Endodermal cell (in vitro differentiated cells): ENCODE data around the gene CHERP. TPM values are rescaled to one million over a fixed set of nuclear protein-coding genes. Genes with fewer than 3 reads are reported as not detected.

Source experiments
- DNase-seq: peaks from one replicate; pipeline ENCODE4 v3.0.0-alpha.2; 2017
- H3K27ac ChIP-seq: 2 replicates; pipeline ENCODE4 v1.5.1; 2013; ENCODE audit warnings: mild to moderate bottlenecking, low read depth, low read length, moderate library complexity
- H3K27me3 ChIP-seq: 2 replicates; pipeline ENCODE4 v1.6.1; 2013; ENCODE audit warnings: mild to moderate bottlenecking, low read length, moderate library complexity; ENCODE audit not compliant: insufficient read depth, control insufficient read depth, poor library complexity, severe bottlenecking
- H3K36me3 ChIP-seq: 2 replicates; pipeline ENCODE4 v1.7.0; 2013; ENCODE audit warnings: mild to moderate bottlenecking, low read length, moderate library complexity; ENCODE audit not compliant: control insufficient read depth, insufficient read depth
- H3K4me1 ChIP-seq: one replicate; pipeline ENCODE4 v1.7.0; 2013; ENCODE audit warnings: low read length; ENCODE audit not compliant: control insufficient read depth, insufficient read depth
- H3K4me3 ChIP-seq: 2 replicates; pipeline ENCODE4 v1.5.1; 2013; ENCODE audit warnings: mild to moderate bottlenecking, low read length, moderate library complexity
- H3K9ac ChIP-seq: 2 replicates; pipeline ENCODE4 v1.6.1; 2013; ENCODE audit warnings: mild to moderate bottlenecking, low read length, moderate library complexity; ENCODE audit not compliant: poor library complexity, severe bottlenecking; ENCODE audit errors: extremely low read depth
- H3K9me3 ChIP-seq: 2 replicates; pipeline ENCODE4 v1.6.1; 2013; ENCODE audit warnings: mild to moderate bottlenecking, low read length, moderate library complexity; ENCODE audit not compliant: control insufficient read depth
- H3K27ac Mint-ChIP-seq: 2 replicates; pipeline ENCODE4 v1.8.0; 2020; ENCODE audit warnings: mixed read lengths
- H3K27me3 Mint-ChIP-seq: 2 replicates; pipeline ENCODE4 v1.8.0; 2021; ENCODE audit warnings: mild to moderate bottlenecking, mixed read lengths; ENCODE audit not compliant: insufficient read depth
- H3K36me3 Mint-ChIP-seq: 2 replicates; pipeline ENCODE4 v1.8.0; 2020; ENCODE audit warnings: low read depth, mixed read lengths
- H3K4me1 Mint-ChIP-seq: 2 replicates; pipeline ENCODE4 v1.8.0; 2020; ENCODE audit warnings: mixed read lengths
- H3K4me3 Mint-ChIP-seq: 2 replicates; pipeline ENCODE4 v1.8.0; 2020; ENCODE audit warnings: mild to moderate bottlenecking, moderate library complexity, mixed read lengths
- H3K9me3 Mint-ChIP-seq: 2 replicates; pipeline ENCODE4 v1.8.0; 2020; ENCODE audit warnings: mild to moderate bottlenecking, mixed read lengths
- CTCF ChIP-seq: fragments of 200-600 bp; sonication (generic); conservative IDR thresholded peaks from 2 replicates; pipeline ENCODE4 v1.5.0; 2021; ENCODE audit warnings: antibody characterized with exemption, mild to moderate bottlenecking
- WGBS, 2 experiments: methylation state at CpG; one replicate each; pipeline versions ENCODE4 v1.1.5 to v1.1.7; 2013; ENCODE audit warnings: missing lambda C conversion rate in 2 of 2, mixed read lengths in 1 of 2; ENCODE audit not compliant: insufficient coverage in 1 of 2, insufficient read length in 1 of 2; 5-methylcytosine and 5-hydroxymethylcytosine counted together
- total RNA-seq, 2 donors: library from RNA; stranded (reverse); fragmentation: NEBNext Ultra II Directional in 1 of 2; extraction: Animal tissue kit (Norgen Biotek cat#: 25700) in 1 of 2; gene quantifications; 2 replicates in 1 of 2; 3 replicates in 1 of 2; pipeline ENCODE4 v1.2.1, GENCODE V29; 2021

The CHERP gene
- total RNA-seq, 2 donors from 2014 or later: 69.5 to 71.5 TPM

- Mint-ChIP-seq H3K27me3 (no peaks in the 10 kb centered on the region), H3K36me3 (peaks cover 22% of the 10 kb centered on the region), H3K9me3 (no peaks in the 10 kb centered on the region), H3K4me3 (no peak overlapping the region), H3K4me1 (peaks cover 16% of the 10 kb centered on the region), H3K27ac (no peak overlapping the region)
- no peak overlapping the region for H3K27ac ChIP-seq
- 92 to 96% methylated on average over 42 to 48 of the region's 48 CpGs for WGBS, 2 experiments
- peaks cover 31% of the 10 kb centered on the region for H3K36me3 ChIP-seq
- no peaks in the 10 kb centered on the region for H3K4me1 ChIP-seq
- no peak overlapping the region for H3K4me3 ChIP-seq
- no peak for TF ChIP-seq CTCF
- no peak overlapping the region for H3K9ac ChIP-seq
- no peaks in the 10 kb centered on the region for H3K9me3 ChIP-seq
- no peaks in the 10 kb centered on the region for H3K27me3 ChIP-seq
- DNase-seq: no peak
Measured at GRCh38 chr19:16575861-16576689, 33.8 kb upstream of the CHERP start.

GRCh38 chr19:16575282-16575681 lies 33.0 kb upstream of the CHERP start:
- WGBS, 2 experiments: 94% methylated on average over 2 of the region's 2 CpGs
- no peaks in the 10 kb centered on the region for H3K9me3 Mint-ChIP-seq
- Histone ChIP-seq H3K27me3 (no peaks in the 10 kb centered on the region), H3K36me3 (peaks cover 31% of the 10 kb centered on the region), H3K9me3 (no peaks in the 10 kb centered on the region), H3K4me3 (no peak overlapping the region), H3K27ac (no peak overlapping the region), H3K4me1 (no peaks in the 10 kb centered on the region), H3K9ac (no peak overlapping the region)
- no peak for TF ChIP-seq CTCF
- no peak for DNase-seq
- no peak overlapping the region for H3K4me3 Mint-ChIP-seq
- peaks cover 16% of the 10 kb centered on the region for H3K4me1 Mint-ChIP-seq
- H3K27me3 Mint-ChIP-seq: no peaks in the 10 kb centered on the region
- H3K36me3 Mint-ChIP-seq: peaks cover 23% of the 10 kb centered on the region
- peak overlapping the region; percentile 68 for H3K27ac Mint-ChIP-seq

GRCh38 chr19:16573925-16574324 lies 31.7 kb upstream of the CHERP start:
- peaks cover 16% of the 10 kb centered on the region for H3K4me1 Mint-ChIP-seq
- H3K36me3 Mint-ChIP-seq: peaks cover 27% of the 10 kb centered on the region
- no peak overlapping the region for H3K27ac Mint-ChIP-seq
- TF ChIP-seq CTCF: no peak
- no peaks in the 10 kb centered on the region for H3K27me3 ChIP-seq
- H3K9me3 Mint-ChIP-seq: no peaks in the 10 kb centered on the region
- H3K4me3 ChIP-seq: peak overlapping the region; percentile 89
- no peak overlapping the region for H3K9ac ChIP-seq
- H3K9me3 ChIP-seq: no peaks in the 10 kb centered on the region
- peak overlapping the region; percentile 98 for H3K4me3 Mint-ChIP-seq
- DNase-seq: no peak
- H3K36me3 ChIP-seq: peaks cover 36% of the 10 kb centered on the region
- no peaks in the 10 kb centered on the region for H3K27me3 Mint-ChIP-seq
- H3K27ac ChIP-seq: no peak overlapping the region
- H3K4me1 ChIP-seq: no peaks in the 10 kb centered on the region
